ENCODE results near the gene CKLF. TPM values are rescaled to one million over a fixed set of nuclear protein-coding genes. Genes with fewer than 3 reads are reported as not detected.
"Not testable (repeated sequence)": the region's sequence is repeated elsewhere in the genome, so short reads cannot be mapped to it uniquely, and the experiment has no call there.

The CKLF gene
- total and polyA plus RNA-seq, 7 experiments from 2014 or later = 24.1 to 160 (median 45.9) TPM

DNA sequence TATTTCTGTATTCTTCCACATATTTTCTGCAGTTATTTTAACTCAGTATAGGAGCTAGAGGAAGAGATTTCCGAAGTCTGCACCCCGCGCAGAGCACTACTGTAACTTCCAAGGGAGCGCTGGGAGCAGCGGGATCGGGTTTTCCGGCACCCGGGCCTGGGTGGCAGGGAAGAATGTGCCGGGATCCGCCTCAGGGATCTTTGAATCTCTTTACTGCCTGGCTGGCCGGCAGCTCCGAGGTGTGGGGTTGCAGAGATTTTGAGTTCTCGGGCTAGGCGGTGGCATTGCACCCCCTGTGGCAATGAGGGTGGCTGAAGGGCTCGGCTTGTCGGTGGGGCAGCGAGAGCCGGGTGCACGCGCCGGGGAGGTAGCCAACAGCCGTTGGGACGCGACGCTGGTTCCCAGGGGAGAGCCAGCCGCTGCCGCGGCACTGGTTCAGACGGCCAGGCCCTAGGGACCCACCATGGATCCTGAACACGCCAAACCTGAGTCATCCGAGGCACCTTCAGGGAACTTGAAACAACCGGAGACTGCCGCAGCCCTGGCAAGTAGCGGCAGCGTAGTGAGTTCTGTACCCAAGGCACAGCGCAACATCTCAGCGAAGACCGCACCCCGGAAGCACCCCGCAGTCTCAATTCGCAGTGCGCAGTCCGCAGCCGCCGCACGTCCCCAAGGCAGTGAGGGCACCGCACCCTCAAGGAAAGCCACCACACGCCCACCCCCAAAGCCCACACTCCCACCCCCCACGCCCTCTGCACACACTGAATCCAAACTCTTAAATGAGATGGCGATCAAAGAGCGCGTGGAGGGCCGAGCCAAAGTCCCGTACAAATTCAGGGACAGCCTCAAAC, 13.9 kb downstream of the CKLF start, which contains the start of gene CMTM1:
TSS of gene CMTM1 (plus strand) at position 389 of the 851 bp plus-strand sequence. CDS start at position 464, 75 bp downstream.
- Mint-ChIP-seq H3K27me3 (no peaks in the 10 kb centered on the region), H3K4me1 (peaks cover 12 to 35% (median 19%) of the 10 kb centered on the region in 7 donors), H3K27ac (peak within 1 kb of the TSS in 4 of 9 donors; percentile 24 to 63 (median 32)), H3K36me3 (peaks cover 0 to 40% (median 17%) of the 10 kb centered on the region in 5 donors), H3K9me3 (peaks cover 0 to 4% (median 0%) of the 10 kb centered on the region in 11 donors), H3K4me3 (no peak within 1 kb of the TSS)
- Histone ChIP-seq H3K36me3 (ENCODE audit: control insufficient read depth in 2 of 3, insufficient read depth in 3 of 3, low read length in 3 of 3) (peaks cover 4 to 24% (median 6%) of the 10 kb centered on the region in 3 experiments), H3K4me3 (ENCODE audit: low read length) (no peak within 1 kb of the TSS), H3K27me3 (ENCODE audit: control insufficient read depth in 2 of 2, insufficient read depth in 2 of 2, low read length in 2 of 2) (no peaks in the 10 kb centered on the region), H3K4me1 (ENCODE audit: control insufficient read depth in 2 of 2, insufficient read depth in 2 of 2, low read length in 2 of 2) (peaks cover 22 to 26% of the 10 kb centered on the region in 2 donors), H3K9me3 (ENCODE audit: control insufficient read depth in 2 of 3, low read length in 3 of 3) (no peaks in the 10 kb centered on the region), H3K27ac (ENCODE audit: low read depth, low read length) (no peak within 1 kb of the TSS)
- DNase-seq (no peak), ATAC-seq (no peak)
- intact Hi-C loops (cut with micrococcal nuclease) = no loop called here
- ChIA-PET CTCF (no interaction called here), POLR2A (interaction anchor here (0.6 to 1.6 kb wide), 2 partner anchors 14 to 20 kb away, joined by 4 to 5 read pairs; partner anchors contain the start of gene CKLF)

DNA sequence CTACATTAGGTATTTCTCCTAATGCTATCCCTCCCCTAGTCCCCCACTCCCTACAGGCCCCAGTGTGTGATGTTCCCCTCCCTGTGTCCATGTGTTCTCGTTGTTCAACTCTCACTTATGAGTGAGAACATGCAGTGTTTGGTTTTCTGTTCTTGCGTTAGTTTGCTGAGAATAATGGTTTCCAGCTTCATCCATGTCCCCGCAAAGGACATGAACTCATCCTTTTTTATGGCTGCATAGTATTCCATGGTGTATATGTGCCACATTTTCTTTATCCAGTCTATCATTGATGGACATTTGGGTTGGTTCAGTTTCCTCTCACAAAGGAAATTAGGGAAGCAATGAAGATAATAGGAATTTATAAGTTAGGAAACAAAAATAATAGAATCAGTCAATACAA, 14.9 kb downstream of the CKLF start:
- H3K27ac ChIP-seq (ENCODE audit: low read depth, low read length); CTCF ChIA-PET; H3K4me3 Mint-ChIP-seq; intact Hi-C loops (cut with micrococcal nuclease); H3K9me3 Mint-ChIP-seq; H3K27me3 Mint-ChIP-seq; H3K4me3 ChIP-seq (ENCODE audit: low read length); ATAC-seq; H3K27me3 ChIP-seq (ENCODE audit: control insufficient read depth in 2 of 2, insufficient read depth in 2 of 2, low read length in 2 of 2); DNase-seq; H3K9me3 ChIP-seq (ENCODE audit: control insufficient read depth in 2 of 3, low read length in 3 of 3): not testable (repeated sequence)
- Mint-ChIP-seq H3K36me3 (peaks cover 0 to 38% (median 17%) of the 10 kb centered on the region in 5 donors), H3K27ac (peak overlapping the region in 1 of 9 donors; percentile 15), H3K4me1 (peaks cover 5 to 32% (median 11%) of the 10 kb centered on the region in 7 donors)
- H3K4me1 ChIP-seq (ENCODE audit: control insufficient read depth in 2 of 2, insufficient read depth in 2 of 2, low read length in 2 of 2) = peaks cover 13 to 17% of the 10 kb centered on the region in 2 donors
- peaks cover 4 to 24% (median 6%) of the 10 kb centered on the region in 3 experiments for H3K36me3 ChIP-seq (ENCODE audit: control insufficient read depth in 2 of 3, insufficient read depth in 3 of 3, low read length in 3 of 3)
- POLR2A ChIA-PET = interaction anchor here (0.6 kb wide), 1 partner anchor 13 kb away, joined by 3 read pairs; no protein-coding TSS in a partner anchor

DNA sequence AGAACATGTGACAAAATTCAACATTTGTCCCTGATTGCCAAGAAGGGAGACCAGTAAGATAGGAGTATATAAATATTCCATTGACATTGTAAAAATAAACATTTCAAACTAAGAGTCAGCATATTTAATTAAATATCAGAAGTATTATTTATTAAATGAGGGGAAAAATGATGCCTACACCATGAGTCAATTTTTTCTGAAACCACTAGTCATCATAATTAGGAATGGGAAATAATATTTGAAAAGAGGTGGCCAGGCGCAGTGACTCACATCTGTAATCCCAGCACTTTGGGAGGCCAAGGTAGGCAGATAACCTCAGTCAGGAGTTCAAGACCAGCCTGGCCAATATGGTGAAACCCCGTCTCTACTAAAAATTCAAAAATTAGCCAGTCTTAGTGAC, 16.0 kb downstream of the CKLF start:
- Histone ChIP-seq H3K9me3 (ENCODE audit: control insufficient read depth in 2 of 3, low read length in 3 of 3) (no peaks in the 10 kb centered on the region), H3K27me3 (ENCODE audit: control insufficient read depth in 2 of 2, insufficient read depth in 2 of 2, low read length in 2 of 2) (no peaks in the 10 kb centered on the region), H3K27ac (ENCODE audit: low read depth, low read length) (no peak overlapping the region), H3K4me1 (ENCODE audit: control insufficient read depth in 2 of 2, insufficient read depth in 2 of 2, low read length in 2 of 2) (peaks cover 2 to 7% of the 10 kb centered on the region in 2 donors), H3K4me3 (ENCODE audit: low read length) (no peak overlapping the region), H3K36me3 (ENCODE audit: control insufficient read depth in 2 of 3, insufficient read depth in 3 of 3, low read length in 3 of 3) (peaks cover 2 to 24% (median 6%) of the 10 kb centered on the region in 3 experiments)
- peaks cover 0 to 24% (median 5%) of the 10 kb centered on the region in 7 donors for H3K4me1 Mint-ChIP-seq
- intact Hi-C loops (cut with micrococcal nuclease) = no loop called here
- peaks cover 0 to 4% (median 0%) of the 10 kb centered on the region in 11 donors for H3K9me3 Mint-ChIP-seq
- CTCF ChIA-PET = no interaction called here
- ATAC-seq (no peak), DNase-seq (no peak)
- H3K36me3 Mint-ChIP-seq = peaks cover 0 to 34% (median 17%) of the 10 kb centered on the region in 5 donors
- POLR2A ChIA-PET = interaction anchor here (0.5 kb wide), 1 partner anchor 16 kb away, joined by 4 read pairs; the partner anchor contains the start of gene CKLF
- no peak overlapping the region for H3K27ac Mint-ChIP-seq
- no peak overlapping the region for H3K4me3 Mint-ChIP-seq
- no peaks in the 10 kb centered on the region for H3K27me3 Mint-ChIP-seq

DNA sequence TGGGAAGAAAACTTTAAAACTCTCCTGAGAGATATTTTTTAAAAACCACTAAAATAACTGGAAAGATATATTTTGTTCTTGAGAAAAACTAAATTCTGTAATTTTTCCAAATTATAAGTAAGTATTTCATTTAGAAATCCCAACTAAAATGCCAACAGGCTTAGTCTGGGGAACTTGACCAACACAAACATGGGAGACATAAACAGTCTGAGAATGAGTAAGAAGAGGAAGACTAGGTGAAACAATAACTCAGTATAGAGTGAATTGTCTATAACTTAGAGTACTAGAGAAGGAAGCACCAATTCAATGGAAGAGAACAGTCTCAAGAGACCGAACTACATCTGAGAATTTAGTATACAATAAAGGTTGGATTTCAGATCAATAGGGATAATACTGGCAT, 16.8 kb downstream of the CKLF start:
- Histone ChIP-seq H3K4me3 (ENCODE audit: low read length) (no peak overlapping the region), H3K4me1 (ENCODE audit: control insufficient read depth in 2 of 2, insufficient read depth in 2 of 2, low read length in 2 of 2) (no peaks in the 10 kb centered on the region), H3K9me3 (ENCODE audit: control insufficient read depth in 2 of 3, low read length in 3 of 3) (no peaks in the 10 kb centered on the region), H3K27me3 (ENCODE audit: control insufficient read depth in 2 of 2, insufficient read depth in 2 of 2, low read length in 2 of 2) (no peaks in the 10 kb centered on the region), H3K36me3 (ENCODE audit: control insufficient read depth in 2 of 3, insufficient read depth in 3 of 3, low read length in 3 of 3) (peaks cover 0 to 24% (median 6%) of the 10 kb centered on the region in 3 experiments), H3K27ac (ENCODE audit: low read depth, low read length) (no peak overlapping the region)
- Mint-ChIP-seq H3K4me3 (no peak overlapping the region), H3K27me3 (no peaks in the 10 kb centered on the region), H3K27ac (no peak overlapping the region), H3K9me3 (peaks cover 0 to 4% (median 0%) of the 10 kb centered on the region in 11 donors), H3K36me3 (peaks cover 0 to 29% (median 17%) of the 10 kb centered on the region in 5 donors), H3K4me1 (peaks cover 0 to 19% (median 3%) of the 10 kb centered on the region in 7 donors)
- intact Hi-C loops (cut with micrococcal nuclease) = no loop called here
- no peak for DNase-seq
- CTCF ChIA-PET = interaction anchor here (0.6 kb wide), 1 partner anchor 40 kb away, joined by 3 read pairs; no protein-coding TSS in a partner anchor
- no peak for ATAC-seq
- POLR2A ChIA-PET = interaction anchor here (0.5 to 1.2 kb wide), 2 partner anchors 17 kb away, joined by 4 to 9 read pairs; partner anchors contain the start of gene CKLF

DNA sequence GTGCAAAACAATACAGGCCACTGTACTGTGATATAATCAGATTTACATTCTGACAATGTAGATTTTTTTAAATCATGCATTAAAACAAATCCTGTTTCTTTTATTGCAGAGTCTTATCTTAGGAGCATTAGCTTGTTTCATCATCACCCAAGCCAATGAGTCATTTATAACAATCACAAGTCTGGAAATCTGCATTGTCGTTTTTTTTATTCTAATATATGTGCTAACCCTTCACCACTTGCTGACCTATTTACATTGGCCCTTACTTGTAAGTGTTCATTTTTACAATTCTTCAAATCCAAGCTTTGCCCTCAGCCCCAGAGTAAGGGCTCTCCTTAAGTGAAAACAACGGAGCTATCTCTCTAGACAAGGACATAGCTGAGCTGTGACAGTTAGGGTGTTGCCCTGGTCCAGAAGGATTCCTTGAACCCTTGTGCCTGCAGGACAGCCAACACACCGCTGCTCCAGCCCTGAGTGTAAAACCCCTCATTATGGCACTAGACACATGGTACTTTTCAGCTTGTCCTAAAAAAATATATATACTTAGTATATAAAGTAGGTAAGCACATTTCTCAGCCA, 17.5 kb downstream of the CKLF start:
- Mint-ChIP-seq H3K4me1 (peaks cover 0 to 20% (median 1%) of the 10 kb centered on the region in 7 donors), H3K27me3 (no peaks in the 10 kb centered on the region), H3K36me3 (peaks cover 0 to 29% (median 17%) of the 10 kb centered on the region in 5 donors), H3K9me3 (peaks cover 0 to 4% (median 0%) of the 10 kb centered on the region in 11 donors), H3K27ac (peak overlapping the region in 1 of 9 donors; percentile 12), H3K4me3 (no peak overlapping the region)
- H3K27ac ChIP-seq (ENCODE audit: low read depth, low read length) = no peak overlapping the region
- DNase-seq (no peak), ATAC-seq (no peak)
- intact Hi-C loops (cut with micrococcal nuclease) = no loop called here
- no peaks in the 10 kb centered on the region for H3K4me1 ChIP-seq (ENCODE audit: control insufficient read depth in 2 of 2, insufficient read depth in 2 of 2, low read length in 2 of 2)
- H3K9me3 ChIP-seq (ENCODE audit: control insufficient read depth in 2 of 3, low read length in 3 of 3) = no peaks in the 10 kb centered on the region
- H3K4me3 ChIP-seq (ENCODE audit: low read length) = no peak overlapping the region
- CTCF ChIA-PET = interaction anchor here (1.4 kb wide), 1 partner anchor 59 kb away, joined by 4 read pairs; no protein-coding TSS in a partner anchor
- no peaks in the 10 kb centered on the region for H3K27me3 ChIP-seq (ENCODE audit: control insufficient read depth in 2 of 2, insufficient read depth in 2 of 2, low read length in 2 of 2)
- H3K36me3 ChIP-seq (ENCODE audit: control insufficient read depth in 2 of 3, insufficient read depth in 3 of 3, low read length in 3 of 3) = peaks cover 0 to 20% (median 6%) of the 10 kb centered on the region in 3 experiments
- POLR2A ChIA-PET = interaction anchor here (0.6 to 1.9 kb wide), 3 partner anchors 10 to 17 kb away, joined by 3 to 9 read pairs (median 7); partner anchors contain the start of gene CKLF

DNA sequence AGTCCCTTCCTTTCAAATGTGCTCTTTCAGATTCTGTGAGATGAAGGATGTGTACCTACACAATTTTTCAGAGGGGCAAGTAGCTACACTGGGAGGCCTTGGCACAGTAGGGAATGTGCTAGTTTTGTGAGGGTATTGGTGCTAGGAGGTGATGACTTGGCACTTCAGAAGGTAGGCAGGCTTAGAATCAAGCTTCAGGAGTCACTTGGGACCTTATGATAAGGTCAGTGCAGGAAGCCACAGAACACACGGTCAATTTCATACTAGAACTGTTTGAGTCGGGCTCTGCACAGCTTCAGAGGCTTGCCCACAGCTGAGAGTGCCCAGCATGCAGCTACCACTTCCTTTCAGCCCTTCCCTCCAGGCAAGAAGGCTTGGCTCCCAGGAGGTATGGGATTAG, 20.0 kb downstream of the CKLF start:
- intact Hi-C loops (cut with micrococcal nuclease) = no loop called here
- Mint-ChIP-seq H3K4me1 (peaks cover 0 to 16% (median 1%) of the 10 kb centered on the region in 7 donors), H3K9me3 (peaks cover 0 to under 1% (median 0%) of the 10 kb centered on the region in 11 donors), H3K27me3 (peaks cover 0 to 5% (median 2%) of the 10 kb centered on the region in 5 donors), H3K27ac (peak overlapping the region in 2 of 9 donors; percentile 28 to 43), H3K36me3 (peaks cover 0 to 14% (median 2%) of the 10 kb centered on the region in 5 donors), H3K4me3 (no peak overlapping the region)
- Histone ChIP-seq H3K4me3 (ENCODE audit: low read length) (no peak overlapping the region), H3K9me3 (ENCODE audit: control insufficient read depth in 2 of 3, low read length in 3 of 3) (no peaks in the 10 kb centered on the region), H3K27me3 (ENCODE audit: control insufficient read depth in 2 of 2, insufficient read depth in 2 of 2, low read length in 2 of 2) (no peaks in the 10 kb centered on the region), H3K4me1 (ENCODE audit: control insufficient read depth in 2 of 2, insufficient read depth in 2 of 2, low read length in 2 of 2) (no peaks in the 10 kb centered on the region), H3K27ac (ENCODE audit: low read depth, low read length) (no peak overlapping the region), H3K36me3 (ENCODE audit: control insufficient read depth in 2 of 3, insufficient read depth in 3 of 3, low read length in 3 of 3) (no peaks in the 10 kb centered on the region)
- ATAC-seq (no peak), DNase-seq (no peak)
- ChIA-PET POLR2A (interaction anchor here (0.9 kb wide), 1 partner anchor 31 kb away, joined by 3 read pairs; no protein-coding TSS in a partner anchor), CTCF (interaction anchor here (0.6 to 4.0 kb wide), 4 partner anchors 10 to 18 kb away, joined by 3 to 17 read pairs (median 4); no protein-coding TSS in a partner anchor)

Measured in naive thymus-derived CD4-positive, alpha-beta T cell (primary cell).